Measurements from ENCODE around the gene HIRA.

- TF ChIP-seq CTCF (conservative IDR thresholded peaks at IDR 0.05 in 1 of 2, IDR thresholded peaks at IDR 0.05 in 1 of 2; ENCODE audit: extremely low read depth in 1 of 2, insufficient read depth in 1 of 2, low read depth in 1 of 2, low read length in 2 of 2) (no peak), EZH2 (IDR thresholded peaks at IDR 0.05; ENCODE audit: borderline replicate concordance, low read length) (no peak)
These were observed 19.0 kb upstream of the HIRA start for GRCh38 chr22:19450363-19451175.
